AG10803 (cell line): ENCODE data around the gene DEF6.
A peak's percentile ranks its signal among the peaks of the same experiment; 100 is the strongest.

Source experiments
- DNase-seq: peaks from one replicate; pipeline ENCODE4 v3.0.0; 2010; ENCODE audit warnings: low read depth
- H3K4me3 ChIP-seq: 2 replicates; pipeline ENCODE4 v1.5.1; 2011; ENCODE audit warnings: mild to moderate bottlenecking, low read length, control low read depth
- TF ChIP-seq, protein P1 (sequence below): conservative IDR thresholded peaks from 2 replicates; pipeline ENCODE4 v1.5.1; 2011; ENCODE audit warnings: mild to moderate bottlenecking, low read length, control low read depth, inconsistent platforms

Gene DEF6

GRCh38 chr6:35341557-35341956 lies 43.9 kb downstream of the DEF6 start:
- DNase-seq: no peak
- H3K4me3 ChIP-seq: no peak overlapping the region

DNA sequence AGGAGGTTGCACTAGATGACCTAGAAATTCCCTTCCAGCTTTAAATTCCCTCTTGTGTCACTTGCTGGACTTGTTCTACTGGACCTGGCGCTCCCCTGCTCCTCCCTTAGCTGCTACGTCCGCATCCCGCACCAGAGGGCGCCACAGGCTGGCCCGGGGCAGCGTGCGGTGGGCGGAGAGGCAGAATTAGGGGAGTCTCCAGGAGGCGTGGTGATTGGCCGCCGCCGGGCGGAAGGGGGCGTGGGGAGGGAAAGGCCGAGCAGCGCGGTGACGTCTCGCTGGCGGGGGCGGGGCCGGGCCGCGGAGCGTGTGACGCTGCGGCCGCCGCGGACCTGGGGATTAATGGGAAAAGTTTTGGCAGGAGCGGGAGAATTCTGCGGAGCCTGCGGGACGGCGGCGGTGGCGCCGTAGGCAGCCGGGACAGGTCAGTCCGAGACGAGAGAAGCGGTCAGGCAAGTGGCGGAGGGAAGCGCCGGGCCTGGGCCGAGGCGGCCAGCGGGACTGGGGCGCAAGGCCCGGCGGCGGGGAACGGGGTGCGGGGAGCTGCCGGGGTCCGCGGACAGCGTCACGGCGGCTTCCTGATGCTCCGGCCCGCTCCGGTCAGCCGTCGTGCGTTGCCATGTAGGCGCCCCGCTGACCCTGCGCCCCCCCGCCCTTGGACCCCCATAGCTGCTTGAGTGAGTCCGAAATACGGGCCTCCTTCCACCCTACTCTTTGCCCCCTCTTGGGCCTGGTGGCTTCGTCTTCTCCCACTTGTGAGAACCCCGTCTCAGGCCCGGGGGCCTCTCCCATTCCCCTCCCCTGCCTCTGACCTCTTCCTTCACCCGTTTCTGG lies 44.9 kb downstream of the DEF6 start, which contains the start of gene PPARD:
Gene PPARD (plus strand): TSS at position 301 of the 834 bp plus-strand sequence. CDS start 68,530 bp downstream, outside the sequence.
- peak within 1 kb of the TSS; percentile 87 for H3K4me3 ChIP-seq
- DNase-seq: peak; percentile 94
- TF ChIP-seq, protein P1, sequence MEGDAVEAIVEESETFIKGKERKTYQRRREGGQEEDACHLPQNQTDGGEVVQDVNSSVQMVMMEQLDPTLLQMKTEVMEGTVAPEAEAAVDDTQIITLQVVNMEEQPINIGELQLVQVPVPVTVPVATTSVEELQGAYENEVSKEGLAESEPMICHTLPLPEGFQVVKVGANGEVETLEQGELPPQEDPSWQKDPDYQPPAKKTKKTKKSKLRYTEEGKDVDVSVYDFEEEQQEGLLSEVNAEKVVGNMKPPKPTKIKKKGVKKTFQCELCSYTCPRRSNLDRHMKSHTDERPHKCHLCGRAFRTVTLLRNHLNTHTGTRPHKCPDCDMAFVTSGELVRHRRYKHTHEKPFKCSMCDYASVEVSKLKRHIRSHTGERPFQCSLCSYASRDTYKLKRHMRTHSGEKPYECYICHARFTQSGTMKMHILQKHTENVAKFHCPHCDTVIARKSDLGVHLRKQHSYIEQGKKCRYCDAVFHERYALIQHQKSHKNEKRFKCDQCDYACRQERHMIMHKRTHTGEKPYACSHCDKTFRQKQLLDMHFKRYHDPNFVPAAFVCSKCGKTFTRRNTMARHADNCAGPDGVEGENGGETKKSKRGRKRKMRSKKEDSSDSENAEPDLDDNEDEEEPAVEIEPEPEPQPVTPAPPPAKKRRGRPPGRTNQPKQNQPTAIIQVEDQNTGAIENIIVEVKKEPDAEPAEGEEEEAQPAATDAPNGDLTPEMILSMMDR: peak; percentile 86

More at GRCh38 chr6:35341557-35341956, 43.9 kb downstream of the DEF6 start:
- TF ChIP-seq, protein P1: no peak

DNA sequence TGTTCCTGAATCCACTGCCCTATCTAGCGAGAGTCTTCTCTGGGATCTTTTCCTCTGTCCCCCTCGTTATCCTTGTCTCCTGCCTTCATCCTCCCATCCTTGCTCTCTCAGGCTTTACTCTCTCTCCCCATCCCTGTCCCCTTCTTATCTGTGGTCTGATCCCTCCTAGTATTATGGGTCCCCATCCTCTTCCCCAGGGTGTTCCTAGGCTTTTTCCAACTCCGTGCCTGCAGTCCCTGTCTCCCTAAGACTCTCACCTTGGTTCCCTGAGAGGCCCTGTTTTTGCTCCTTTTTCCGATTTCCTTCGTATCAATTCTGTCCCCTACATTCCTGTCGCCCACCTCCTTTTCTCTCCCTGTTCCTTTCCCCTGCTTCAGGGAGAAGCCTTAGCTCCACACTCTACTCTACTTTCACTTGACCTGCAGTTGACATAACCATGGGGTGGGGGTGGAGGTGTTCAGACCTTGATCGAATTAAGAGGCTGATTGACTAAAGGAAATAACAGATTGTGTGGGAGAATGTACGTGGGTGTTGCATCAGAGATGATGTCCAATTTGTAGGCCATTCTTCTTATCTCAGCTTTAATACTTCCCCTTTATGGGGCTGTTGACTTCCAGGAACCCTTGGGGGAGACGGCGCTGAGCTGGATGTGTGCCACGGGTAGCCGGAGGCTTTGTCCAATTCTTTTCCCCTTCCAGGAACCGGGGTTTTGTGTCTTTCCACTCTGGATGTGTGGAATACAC lies 45.6 kb downstream of the DEF6 start:
- DNase-seq: no peak
- peak overlapping the region; percentile 87 for H3K4me3 ChIP-seq
- TF ChIP-seq, protein P1: no peak

DNA sequence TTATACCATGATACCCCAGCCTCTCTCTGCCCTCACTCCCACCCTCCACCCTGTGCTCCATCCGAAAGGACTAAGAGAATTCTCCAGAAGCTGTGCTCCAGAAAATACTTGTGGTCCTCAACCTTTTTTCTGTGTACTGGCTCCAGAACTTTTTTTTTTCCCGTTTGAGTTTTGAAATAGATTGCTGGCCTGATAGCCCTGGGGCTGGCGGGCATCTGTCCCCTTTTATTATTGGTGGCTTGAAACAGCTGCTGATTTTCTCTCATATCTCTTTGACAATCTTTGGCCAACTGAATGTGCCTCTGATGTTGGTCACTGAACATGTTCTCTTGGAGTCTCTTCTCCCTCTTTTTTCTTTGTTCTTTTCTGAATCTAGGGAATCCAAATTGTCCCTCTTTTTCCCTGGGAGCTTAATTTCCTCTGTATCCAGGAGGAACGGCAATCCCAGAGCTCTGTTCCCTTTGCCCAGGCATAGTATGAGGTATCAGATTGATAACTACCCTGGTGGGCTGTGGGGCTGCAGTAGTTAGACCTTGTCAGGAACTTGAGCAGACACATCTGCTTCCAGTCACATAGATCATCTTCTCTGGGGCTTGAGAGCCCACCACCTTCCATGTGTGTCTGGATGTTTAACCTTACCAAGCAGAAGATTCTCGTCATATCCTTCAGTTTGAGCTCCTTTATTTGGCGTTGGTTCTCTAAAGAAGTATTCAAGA lies 46.4 kb downstream of the DEF6 start:
- no peak for DNase-seq
- TF ChIP-seq, protein P1: no peak

GRCh38 chr6:35351422-35351821 lies 53.8 kb downstream of the DEF6 start:
- TF ChIP-seq, protein P1: no peak
- no peak for DNase-seq
- no peak overlapping the region for H3K4me3 ChIP-seq

More for the DNA sequence above, 46.4 kb downstream of the DEF6 start:
- H3K4me3 ChIP-seq: peak overlapping the region; percentile 87

GRCh38 chr6:35352735-35353134 lies 55.1 kb downstream of the DEF6 start:
- H3K4me3 ChIP-seq: no peak overlapping the region
- DNase-seq: no peak
- TF ChIP-seq, protein P1: no peak
